Effector memory CD4-positive, alpha-beta T cell (primary cell): ENCODE data around the gene COG6.

Source experiments
- DNase-seq, 3 donors: peaks; one replicate each; pipeline ENCODE4 v3.0.0-alpha.2; 2020
- H3K27ac ChIP-seq: 2 replicates; pipeline ENCODE4 v1.7.0; 2013; ENCODE audit warnings: mild to moderate bottlenecking, low read length, moderate library complexity; ENCODE audit not compliant: insufficient read depth, poor library complexity, severe bottlenecking
- H3K27me3 ChIP-seq: replicated peaks from 2 replicates; pipeline ENCODE4 v1.7.0; 2013; ENCODE audit warnings: mild to moderate bottlenecking, low read length; ENCODE audit not compliant: insufficient read depth, control insufficient read depth, poor library complexity, severe bottlenecking
- H3K36me3 ChIP-seq: 2 replicates; pipeline ENCODE4 v1.7.0; 2013; ENCODE audit warnings: mild to moderate bottlenecking, low read length, moderate library complexity; ENCODE audit not compliant: control insufficient read depth, insufficient read depth
- H3K4me1 ChIP-seq: 2 replicates; pipeline ENCODE4 v1.7.0; 2013; ENCODE audit warnings: low read length, mild to moderate bottlenecking; ENCODE audit not compliant: control insufficient read depth, insufficient read depth, poor library complexity, severe bottlenecking
- H3K4me3 ChIP-seq: 2 replicates; pipeline ENCODE4 v1.7.0; 2013; ENCODE audit warnings: low read length, low read depth, mild to moderate bottlenecking; ENCODE audit not compliant: insufficient read depth, poor library complexity, severe bottlenecking
- H3K9me3 ChIP-seq: 2 replicates; pipeline ENCODE4 v1.7.0; 2013; ENCODE audit warnings: mild to moderate bottlenecking, low read length, moderate library complexity; ENCODE audit not compliant: control insufficient read depth
- total RNA-seq, 3 donors: gene quantifications; one replicate each; lab custom pipeline; 2026; lab: John Stamatoyannopoulos, UW

The COG6 gene
- total RNA-seq = 18.3 to 21.9 (median 19.7) reads per million in 3 donors

- DNase-seq = peak; percentile 89 to 92 (median 90)
- Histone ChIP-seq H3K9me3 (no peaks in the 10 kb centered on the region), H3K27ac (peak within 1 kb of the TSS; percentile 76), H3K36me3 (no peaks in the 10 kb centered on the region), H3K27me3 (no peaks in the 10 kb centered on the region), H3K4me1 (no peaks in the 10 kb centered on the region), H3K4me3 (peak within 1 kb of the TSS; percentile 97)
Observed at GRCh38 chr13:39655569-39656324, at the start of gene COG6. Gene COG6 (plus strand): TSS chr13:39655662. CDS start chr13:39655727, 65 bp downstream.

- peaks cover 23% of the 10 kb centered on the region for H3K27me3 ChIP-seq
- peaks cover 12% of the 10 kb centered on the region for H3K4me1 ChIP-seq
- H3K27ac ChIP-seq = no peak overlapping the region
- no peak overlapping the region for H3K4me3 ChIP-seq
- H3K9me3 ChIP-seq = no peaks in the 10 kb centered on the region
- DNase-seq = no peak
- no peaks in the 10 kb centered on the region for H3K36me3 ChIP-seq
Observed at GRCh38 chr13:39605677-39606320, 49.7 kb upstream of the COG6 start.

GRCh38 chr13:39607876-39608275 lies 47.6 kb upstream of the COG6 start:
- no peak overlapping the region for H3K4me3 ChIP-seq
- no peak overlapping the region for H3K27ac ChIP-seq
- no peaks in the 10 kb centered on the region for H3K36me3 ChIP-seq
- no peaks in the 10 kb centered on the region for H3K9me3 ChIP-seq
- no peak for DNase-seq
- peaks cover 8% of the 10 kb centered on the region for H3K27me3 ChIP-seq
- peaks cover 6% of the 10 kb centered on the region for H3K4me1 ChIP-seq

GRCh38 chr13:39612023-39612637 lies 43.3 kb upstream of the COG6 start:
- H3K9me3 ChIP-seq = no peaks in the 10 kb centered on the region
- H3K4me3 ChIP-seq = no peak overlapping the region
- H3K27me3 ChIP-seq = no peaks in the 10 kb centered on the region
- no peaks in the 10 kb centered on the region for H3K36me3 ChIP-seq
- H3K27ac ChIP-seq = no peak overlapping the region
- H3K4me1 ChIP-seq = no peaks in the 10 kb centered on the region
- DNase-seq = peak in 1 of 3 donors; percentile 38

DNA sequence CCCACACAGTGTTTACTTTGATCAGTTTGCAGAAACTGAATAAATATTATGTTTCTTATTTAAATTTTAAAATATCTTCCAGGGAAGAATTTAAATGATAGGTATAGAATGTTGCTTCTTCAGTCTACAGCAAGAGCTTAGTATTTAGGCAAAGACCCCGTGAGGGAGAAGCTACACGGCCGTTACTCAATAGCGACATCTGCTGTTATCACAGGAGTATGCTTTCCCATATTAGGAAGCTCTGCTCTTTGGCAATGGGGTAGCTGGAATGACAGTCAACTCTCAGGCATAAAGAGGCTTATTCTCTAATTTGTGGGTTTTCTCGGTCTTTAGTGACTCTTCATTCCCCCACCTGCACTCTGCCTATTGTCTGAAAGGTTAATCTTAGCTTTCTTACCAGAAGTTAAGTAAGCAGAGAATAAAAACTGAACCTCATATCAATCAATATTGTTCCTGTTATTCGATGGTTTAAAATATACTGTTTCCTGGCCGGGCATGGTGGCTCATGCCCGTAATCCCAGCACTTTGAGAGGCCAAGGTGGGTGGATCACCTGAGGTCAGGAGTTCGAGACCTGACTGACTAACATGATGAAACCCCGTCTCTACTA lies 39.3 kb upstream of the COG6 start:
- H3K4me1 ChIP-seq = no peaks in the 10 kb centered on the region
- H3K36me3 ChIP-seq = no peaks in the 10 kb centered on the region
- H3K4me3 ChIP-seq = no peak overlapping the region
- H3K9me3 ChIP-seq = no peaks in the 10 kb centered on the region
- H3K27ac ChIP-seq = no peak overlapping the region
- no peaks in the 10 kb centered on the region for H3K27me3 ChIP-seq
- DNase-seq = peak in 1 of 3 donors; percentile 6

DNA sequence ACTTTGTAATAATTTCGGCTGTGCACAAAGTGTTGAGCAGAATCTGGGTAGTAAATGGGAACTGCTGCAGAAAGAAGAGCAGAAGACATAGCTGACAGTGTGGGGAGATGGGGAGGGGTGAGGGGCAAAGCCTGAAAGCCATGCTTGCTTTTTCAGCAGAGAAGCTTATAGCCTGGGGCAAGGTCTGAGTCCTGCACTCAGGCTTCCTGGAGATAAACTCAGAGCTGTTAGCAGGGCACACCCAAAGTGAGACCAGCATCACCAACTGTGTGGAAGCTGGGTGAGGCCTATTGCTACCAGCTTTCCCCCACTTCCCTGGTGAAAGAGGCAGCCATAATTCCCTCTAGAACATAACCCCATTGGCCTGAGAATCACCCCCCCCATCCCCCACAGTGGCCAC lies 36.9 kb upstream of the COG6 start:
- Histone ChIP-seq H3K4me1 (no peaks in the 10 kb centered on the region), H3K4me3 (no peak overlapping the region), H3K27ac (no peak overlapping the region), H3K9me3 (no peaks in the 10 kb centered on the region), H3K36me3 (no peaks in the 10 kb centered on the region), H3K27me3 (no peaks in the 10 kb centered on the region)
- no peak for DNase-seq

- H3K9me3 ChIP-seq = no peaks in the 10 kb centered on the region
- H3K27me3 ChIP-seq = no peaks in the 10 kb centered on the region
- H3K36me3 ChIP-seq = no peaks in the 10 kb centered on the region
- no peak overlapping the region for H3K4me3 ChIP-seq
- H3K4me1 ChIP-seq = no peaks in the 10 kb centered on the region
- DNase-seq = no peak
- no peak overlapping the region for H3K27ac ChIP-seq
Observed at GRCh38 chr13:39623466-39623865, 32.0 kb upstream of the COG6 start.

GRCh38 chr13:39631307-39631706 lies 24.2 kb upstream of the COG6 start:
- no peaks in the 10 kb centered on the region for H3K4me1 ChIP-seq
- no peak overlapping the region for H3K27ac ChIP-seq
- H3K36me3 ChIP-seq = no peaks in the 10 kb centered on the region
- peaks cover 6% of the 10 kb centered on the region for H3K9me3 ChIP-seq
- H3K27me3 ChIP-seq = no peaks in the 10 kb centered on the region
- H3K4me3 ChIP-seq = no peak overlapping the region
- no peak for DNase-seq

DNA sequence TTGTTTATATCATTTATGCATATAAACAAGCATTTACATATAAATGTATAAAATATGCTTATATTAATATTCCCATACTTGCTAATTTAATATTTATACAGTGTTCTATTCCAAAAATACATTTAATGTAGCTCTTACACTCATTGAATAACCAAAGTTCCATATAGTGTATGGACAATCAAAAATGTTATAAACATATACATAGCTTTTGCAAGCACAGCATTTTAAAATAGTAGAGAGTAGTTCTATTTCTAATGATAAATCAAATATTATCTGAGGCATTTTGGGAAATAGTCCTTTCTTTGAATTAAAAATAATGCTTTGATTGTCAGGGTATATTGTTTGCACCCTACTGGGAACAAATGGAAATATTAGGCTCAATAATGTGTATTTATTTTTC lies 22.5 kb upstream of the COG6 start:
- Histone ChIP-seq H3K36me3 (no peaks in the 10 kb centered on the region), H3K4me3 (no peak overlapping the region), H3K9me3 (peaks cover 6% of the 10 kb centered on the region), H3K27me3 (no peaks in the 10 kb centered on the region), H3K4me1 (no peaks in the 10 kb centered on the region), H3K27ac (no peak overlapping the region)
- no peak for DNase-seq
